Endothelial cell of umbilical vein (primary cell): ENCODE data around the gene GPATCH4. TPM values are rescaled to one million over a fixed set of nuclear protein-coding genes. Genes with fewer than 3 reads are reported as not detected.
A peak's percentile ranks its signal among the peaks of the same experiment; 100 is the strongest.

ENCODE experiments used
- BruUV-seq: library from RNA; stranded (reverse); fragments of 400-500 nt; replicated peaks from 2 replicates; lab custom pipeline; 2021; lab: Mats Ljungman, UMichigan
- CTCF ChIA-PET: fragments of 300-600, 350-600 bp; sonication (Branson Sonifier 250); formaldehyde crosslinking; loops from one replicate; lab custom pipeline; 2021; ENCODE audit warnings: antibody characterized with exemption, inconsistent platforms; lab: Charles Lee
- POLR2A ChIA-PET: fragments of 300-600, 350-600 bp; sonication (Branson Sonifier 250); formaldehyde crosslinking; loops from one replicate; lab custom pipeline; 2021; ENCODE audit warnings: antibody characterized with exemption, inconsistent platforms; lab: Charles Lee
- DNase-seq: peaks from one replicate; pipeline ENCODE4 v3.0.0-alpha.2; 2011; ENCODE audit warnings: low read depth, low spot score
- FAIRE-seq: peaks from 2 replicates; lab custom pipeline; 2011; peaks lifted over from hg19 to GRCh38; lab: Jason Lieb, UNC
- H2AFZ ChIP-seq: 2 replicates; pipeline ENCODE4 v1.6.0; 2012; ENCODE audit warnings: low read depth, low read length, control low read depth, inconsistent platforms
- H3K27ac ChIP-seq: 2 replicates; pipeline ENCODE4 v1.5.1; 2011; ENCODE audit warnings: low read depth, mild to moderate bottlenecking, control low read depth, low read length, moderate library complexity; ENCODE audit not compliant: insufficient read depth
- H3K27me3 ChIP-seq, 2 experiments: 2 replicates each; pipeline versions ENCODE4 v1.6.0 to v1.6.1; 2011; ENCODE audit warnings: low read length in 2 of 2, mixed read lengths in 1 of 2; ENCODE audit not compliant: control insufficient read depth in 2 of 2, insufficient read depth in 2 of 2
- H3K36me3 ChIP-seq, 2 experiments: 2 replicates in 1 of 2; 3 replicates in 1 of 2; pipeline ENCODE4 v1.5.1; 2011; ENCODE audit warnings: low read length in 2 of 2, mild to moderate bottlenecking in 1 of 2, moderate library complexity in 1 of 2; ENCODE audit not compliant: control insufficient read depth in 2 of 2, insufficient read depth in 2 of 2; ENCODE audit errors: extremely low read depth in 1 of 2
- H3K4me1 ChIP-seq: 3 replicates; pipeline ENCODE4 v1.5.1; 2011; ENCODE audit warnings: mild to moderate bottlenecking, low read length; ENCODE audit not compliant: control insufficient read depth, insufficient read depth; ENCODE audit errors: extremely low read depth
- H3K4me2 ChIP-seq: 2 replicates; pipeline ENCODE4 v1.6.1; 2011; ENCODE audit warnings: low read length, control low read depth, mixed read lengths; ENCODE audit not compliant: insufficient read depth
- H3K4me3 ChIP-seq, 3 experiments: fragments of 200-600 bp in 1 of 3; sonication (generic), shearing (Covaris generic) in 1 of 3; replicated peaks in 1 of 3; 2 replicates each; pipeline ENCODE4 v1.5.1; 2011 to 2016; ENCODE audit warnings: control low read depth in 3 of 3, low read length in 3 of 3, mild to moderate bottlenecking in 2 of 3, inconsistent platforms in 1 of 3, low read depth in 1 of 3, moderate library complexity in 1 of 3; ENCODE audit not compliant: insufficient read depth in 1 of 3
- H3K79me2 ChIP-seq: 2 replicates; pipeline ENCODE4 v1.6.0; 2012; ENCODE audit warnings: low read length, inconsistent platforms; ENCODE audit not compliant: control insufficient read depth, insufficient read depth
- H3K9ac ChIP-seq: replicated peaks from 2 replicates; pipeline ENCODE3; 2011; ENCODE audit warnings: low read length, control low read depth; ENCODE audit not compliant: insufficient read depth; ENCODE audit errors: extremely low read depth
- H3K9me1 ChIP-seq: replicated peaks from 3 replicates; pipeline ENCODE4 v1.6.0; 2011; ENCODE audit warnings: mild to moderate bottlenecking, low read length; ENCODE audit not compliant: control insufficient read depth, insufficient read depth; ENCODE audit errors: extremely low read depth
- H3K9me3 ChIP-seq: replicated peaks from 2 replicates; pipeline ENCODE4 v1.5.1; 2012; ENCODE audit warnings: low read length, inconsistent platforms; ENCODE audit not compliant: control insufficient read depth, insufficient read depth
- H4K20me1 ChIP-seq: replicated peaks from 2 replicates; pipeline ENCODE3; 2011; ENCODE audit warnings: mild to moderate bottlenecking, low read length; ENCODE audit not compliant: control insufficient read depth, insufficient read depth; ENCODE audit errors: extremely low read depth
- EZH2 ChIP-seq: IDR thresholded peaks from 2 replicates; pipeline ENCODE4 v1.6.1; 2012; ENCODE audit warnings: borderline replicate concordance, low read depth, mild to moderate bottlenecking, moderate library complexity, low read length, inconsistent platforms; ENCODE audit not compliant: severe bottlenecking
- GATA2 ChIP-seq: IDR thresholded peaks from 2 replicates; pipeline ENCODE4 v1.7.0; 2011; ENCODE audit warnings: low read depth, mild to moderate bottlenecking, moderate library complexity, mixed read lengths, low read length; ENCODE audit not compliant: insufficient read length, insufficient read depth
- JUN ChIP-seq: IDR thresholded peaks from 2 replicates; pipeline ENCODE4 v1.6.1; 2011; ENCODE audit warnings: borderline replicate concordance, low read depth; ENCODE audit not compliant: insufficient read length, insufficient read depth
- MAX ChIP-seq: IDR thresholded peaks from 2 replicates; pipeline ENCODE4 v1.6.1; 2011; ENCODE audit not compliant: insufficient read depth, insufficient read length
- POLR2AphosphoS5 ChIP-seq: IDR thresholded peaks from 2 replicates; pipeline ENCODE4 v1.6.1; 2012; ENCODE audit warnings: low read depth, mild to moderate bottlenecking, control low read depth, low read length, moderate library complexity; ENCODE audit not compliant: insufficient read depth
- dilution Hi-C: fragments of 300-500 bp; cut with MboI; formaldehyde crosslinking; loops from one replicate; pipeline ENCODE4 v1.15.0; 2019; ENCODE audit warnings: low sequenced_read_pairs; ENCODE audit not compliant: extremely low pct_ligation_motif_present
- intact Hi-C: fragments of 100-400 bp; cut with micrococcal nuclease; formaldehyde crosslinking; loops from one replicate; pipeline ENCODE4 v1.10.0; 2022
- polyA plus RNA-seq, 4 experiments: library from polyadenylated mRNA; depleted of rRNA in 3 of 4; stranded (reverse) in 3 of 4; unstranded in 1 of 4; fragments of >200 nt; gene quantifications; 2 replicates each; pipeline versions ENCODE4 v1.2.1 to v1.2.3, GENCODE V29; 2011 to 2012; ENCODE audit warnings: missing spikeins in 1 of 4
- total RNA-seq: library from RNA; stranded (reverse); gene quantifications from 2 replicates; pipeline ENCODE4 v1.2.3, GENCODE V29; 2021

The GPATCH4 gene
- total and polyA plus RNA-seq, 2 donors (not counting 3 experiments of a cell fraction or from before 2014, with no cell fraction given) = 22.4 to 29.2 TPM

GRCh38 chr1:156624814-156625435 is 23.6 kb upstream of the GPATCH4 start:
- no peaks in the 10 kb centered on the region for H3K36me3 ChIP-seq
- peaks cover 10% of the 10 kb centered on the region for H3K4me1 ChIP-seq
- intact Hi-C loops (loop anchor here (1.0 to 5.0 kb wide), 3 partner anchors 100 to 302 kb away; partner anchors contain the start of gene PEAR1), dilution Hi-C loops (no loop called here)
- H3K9me3 ChIP-seq = no peaks in the 10 kb centered on the region
- FAIRE-seq (no peak), DNase-seq (no peak)
- H3K27ac ChIP-seq = no peak overlapping the region
- H3K27me3 ChIP-seq = peaks cover 41 to 43% of the 10 kb centered on the region in 2 experiments
- BruUV-seq = no TSS peak
- no peak overlapping the region for H3K4me2 ChIP-seq
- CTCF ChIA-PET = interaction anchor here (0.9 to 13.8 kb wide), 29 partner anchors 8 to 449 kb away, joined by 3 to 237 read pairs (median 5); partner anchors contain the start of genes CRABP2, NES and TTC24
- H3K9ac ChIP-seq = no peak overlapping the region
- TF ChIP-seq GATA2 (no peak), JUN (no peak), POLR2AphosphoS5 (no peak), EZH2 (peak; percentile 98), MAX (no peak)
- no peak overlapping the region for H2AFZ ChIP-seq
- H3K9me1 ChIP-seq = no peaks in the 10 kb centered on the region
- H3K4me3 ChIP-seq = peak overlapping the region in 1 of 3 experiments; percentile 18
- H3K79me2 ChIP-seq = no peaks in the 10 kb centered on the region
- POLR2A ChIA-PET = interaction anchor here (0.6 kb wide), 1 partner anchor 37 kb away, joined by 3 read pairs; no protein-coding TSS in a partner anchor
- no peaks in the 10 kb centered on the region for H4K20me1 ChIP-seq
